Upper lobe of left lung (tissue), 4 donors: Measurements from ENCODE around the gene TBL2.

Experiments
- EP300 ChIP-seq, 4 donors: sonication (generic); formaldehyde crosslinking; IDR thresholded peaks; one replicate each; pipeline ENCODE4 v1.5.1; 2017; ENCODE audit warnings: antibody characterized with exemption in 4 of 4, control low read depth in 2 of 4
- POLR2A ChIP-seq, 4 donors: fragments of 450-650 bp; IDR thresholded peaks; one replicate each; pipeline ENCODE4 v1.5.1; 2016 to 2017; ENCODE audit warnings: antibody characterized with exemption in 4 of 4, mild to moderate bottlenecking in 2 of 4
- POLR2AphosphoS5 ChIP-seq, 2 donors: sonication (generic); formaldehyde crosslinking; IDR thresholded peaks; one replicate each; pipeline ENCODE4 v1.5.1; 2017; ENCODE audit warnings: antibody characterized with exemption in 2 of 2
- TF ChIP-seq, protein P1 (sequence below), 6 experiments: fragments of 450-650 bp in 4 of 6; fragments of 200-600 bp in 2 of 6; sonication (generic) in 2 of 6; IDR thresholded peaks; one replicate each; pipeline ENCODE4 v1.5.1; 2016 to 2019; ENCODE audit warnings: antibody characterized with exemption in 6 of 6

GRCh38 chr7:73582664-73583202 lies 4.4 kb upstream of the TBL2 start:
- TF ChIP-seq, protein P1, sequence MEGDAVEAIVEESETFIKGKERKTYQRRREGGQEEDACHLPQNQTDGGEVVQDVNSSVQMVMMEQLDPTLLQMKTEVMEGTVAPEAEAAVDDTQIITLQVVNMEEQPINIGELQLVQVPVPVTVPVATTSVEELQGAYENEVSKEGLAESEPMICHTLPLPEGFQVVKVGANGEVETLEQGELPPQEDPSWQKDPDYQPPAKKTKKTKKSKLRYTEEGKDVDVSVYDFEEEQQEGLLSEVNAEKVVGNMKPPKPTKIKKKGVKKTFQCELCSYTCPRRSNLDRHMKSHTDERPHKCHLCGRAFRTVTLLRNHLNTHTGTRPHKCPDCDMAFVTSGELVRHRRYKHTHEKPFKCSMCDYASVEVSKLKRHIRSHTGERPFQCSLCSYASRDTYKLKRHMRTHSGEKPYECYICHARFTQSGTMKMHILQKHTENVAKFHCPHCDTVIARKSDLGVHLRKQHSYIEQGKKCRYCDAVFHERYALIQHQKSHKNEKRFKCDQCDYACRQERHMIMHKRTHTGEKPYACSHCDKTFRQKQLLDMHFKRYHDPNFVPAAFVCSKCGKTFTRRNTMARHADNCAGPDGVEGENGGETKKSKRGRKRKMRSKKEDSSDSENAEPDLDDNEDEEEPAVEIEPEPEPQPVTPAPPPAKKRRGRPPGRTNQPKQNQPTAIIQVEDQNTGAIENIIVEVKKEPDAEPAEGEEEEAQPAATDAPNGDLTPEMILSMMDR (IDR thresholded peaks at IDR 0.05): no peak
- TF ChIP-seq POLR2A (IDR thresholded peaks at IDR 0.05): no peak
- TF ChIP-seq POLR2AphosphoS5 (IDR thresholded peaks at IDR 0.05): no peak
- no peak for TF ChIP-seq EP300 (IDR thresholded peaks at IDR 0.05)
